Panc1 (cell line): Measurements from ENCODE around the gene SLC9A9. TPM values are rescaled to one million over a fixed set of nuclear protein-coding genes. Genes with fewer than 3 reads are reported as not detected.

Experiments
- ATAC-seq: fragments of 200-7000 bp; cut with Tn5 transposase; 2 replicates; pipeline ENCODE4 v1.9.1; 2020; ENCODE audit warnings: mild to moderate bottlenecking, moderate library complexity
- BruUV-seq: library from RNA; stranded (reverse); fragments of 400-500 nt; replicated peaks from 2 replicates; lab custom pipeline; 2021; lab: Mats Ljungman, UMichigan
- CTCF ChIA-PET: fragments of 300-600 bp; sonication (Branson Sonifier 250); formaldehyde crosslinking; loops from one replicate; lab custom pipeline; 2022; ENCODE audit warnings: antibody characterized with exemption; lab: Charles Lee
- POLR2A ChIA-PET: fragments of 300-600 bp; sonication (Branson Sonifier 250); formaldehyde crosslinking; loops from one replicate; lab custom pipeline; 2022; ENCODE audit warnings: antibody characterized with exemption; lab: Charles Lee
- DNase-seq: peaks from one replicate; pipeline ENCODE4 v3.0.0-alpha.2; 2010; ENCODE audit warnings: low read depth, low spot score
- H3K27ac ChIP-seq: 2 replicates; pipeline ENCODE4 v1.5.1; 2011; ENCODE audit warnings: mild to moderate bottlenecking, low read length, inconsistent platforms
- H3K27me3 ChIP-seq: fragments of 200-500 bp; sonication (Bioruptor generic); 2 replicates; pipeline ENCODE4 v1.6.0; 2014; ENCODE audit warnings: low read length, inconsistent platforms; ENCODE audit not compliant: control insufficient read depth, insufficient read depth
- H3K36me3 ChIP-seq: fragments of 200-500 bp; sonication (Bioruptor generic); 2 replicates; pipeline ENCODE4 v1.5.1; 2014; ENCODE audit warnings: inconsistent platforms, mild to moderate bottlenecking, low read length, moderate library complexity; ENCODE audit not compliant: control insufficient read depth, insufficient read depth
- H3K4me1 ChIP-seq: 2 replicates; pipeline ENCODE4 v1.5.1; 2011; ENCODE audit warnings: inconsistent platforms, mild to moderate bottlenecking, low read length, moderate library complexity; ENCODE audit not compliant: control insufficient read depth, insufficient read depth
- H3K4me3 ChIP-seq, 2 experiments: 2 replicates each; pipeline ENCODE4 v1.5.1; 2011 to 2012; ENCODE audit warnings: low read depth in 2 of 2, low read length in 2 of 2, mild to moderate bottlenecking in 2 of 2, inconsistent platforms in 1 of 2, moderate library complexity in 1 of 2
- H3K9me3 ChIP-seq: fragments of 200-500 bp; sonication (Bioruptor generic); 2 replicates; pipeline ENCODE4 v1.5.1; 2014; ENCODE audit warnings: low read depth, mild to moderate bottlenecking, inconsistent platforms, low read length, moderate library complexity; ENCODE audit not compliant: control insufficient read depth, insufficient read depth
- CTCF ChIP-seq: fragments of 450-650 bp; IDR thresholded peaks from 2 replicates; pipeline ENCODE4 v1.5.1; 2017; ENCODE audit warnings: mild to moderate bottlenecking
- POLR2AphosphoS5 ChIP-seq: IDR thresholded peaks from 2 replicates; pipeline ENCODE4 v1.6.1; 2012; ENCODE audit warnings: mild to moderate bottlenecking, low read depth, low read length, moderate library complexity
- SIN3A ChIP-seq: IDR thresholded peaks from 2 replicates; pipeline ENCODE4 v1.6.1; 2012; ENCODE audit warnings: low read depth, mild to moderate bottlenecking, low read length, moderate library complexity, borderline replicate concordance; ENCODE audit not compliant: insufficient read depth
- TCF7L2 ChIP-seq: IDR thresholded peaks from 2 replicates; pipeline ENCODE4 v1.6.1; 2011; ENCODE audit warnings: mild to moderate bottlenecking, low read depth, low read length, inconsistent platforms
- in situ Hi-C: cut with HindIII; loops from 2 replicates; pipeline ENCODE4 v1.10.0; 2016; ENCODE audit warnings: low sequenced_read_pairs, low pct_unique_long_range_greater_than_20kb
- intact Hi-C: fragments of 100-400 bp; cut with micrococcal nuclease; formaldehyde crosslinking; loops from one replicate; pipeline ENCODE4 v1.10.0; 2022; ENCODE audit not compliant: unreplicated experiment
- total RNA-seq: library from RNA; stranded (reverse); gene quantifications from one replicate; pipeline ENCODE4 v1.2.1, GENCODE V29; 2021; ENCODE audit not compliant: unreplicated experiment
- TF ChIP-seq, protein P1 (sequence below), 2 experiments: IDR thresholded peaks; 2 replicates each; pipeline ENCODE4 v1.6.1; 2011 to 2012; ENCODE audit warnings: low read depth in 2 of 2, control low read depth in 1 of 2, low read length in 1 of 2, mild to moderate bottlenecking in 1 of 2, moderate library complexity in 1 of 2; ENCODE audit not compliant: insufficient read depth in 1 of 2

SLC9A9 gene
- total RNA-seq, 1 experiment from 2014 or later = not detected

- ChIA-PET POLR2A (no interaction called here), CTCF (no interaction called here)
- in situ Hi-C loops = no loop called here
Observed at GRCh38 chr3:143486611-143487010, 361.7 kb downstream of the SLC9A9 start.

GRCh38 chr3:143484846-143485512, 363.3 kb downstream of the SLC9A9 start:
- no peaks in the 10 kb centered on the region for H3K9me3 ChIP-seq
- ChIA-PET POLR2A (no interaction called here), CTCF (no interaction called here)
- intact Hi-C loops = no loop called here
- H3K36me3 ChIP-seq = no peaks in the 10 kb centered on the region
- no peaks in the 10 kb centered on the region for H3K27me3 ChIP-seq
- BruUV-seq = no TSS peak
- DNase-seq (no peak), ATAC-seq (no peak)
- in situ Hi-C loops = no loop called here
- no peak overlapping the region for H3K27ac ChIP-seq
- no peaks in the 10 kb centered on the region; the same call in 1 of the 2 replicates for H3K4me1 ChIP-seq
- TF ChIP-seq POLR2AphosphoS5 (no peak), TCF7L2 (no peak), CTCF (no peak), SIN3A (no peak)
- TF ChIP-seq, protein P1, sequence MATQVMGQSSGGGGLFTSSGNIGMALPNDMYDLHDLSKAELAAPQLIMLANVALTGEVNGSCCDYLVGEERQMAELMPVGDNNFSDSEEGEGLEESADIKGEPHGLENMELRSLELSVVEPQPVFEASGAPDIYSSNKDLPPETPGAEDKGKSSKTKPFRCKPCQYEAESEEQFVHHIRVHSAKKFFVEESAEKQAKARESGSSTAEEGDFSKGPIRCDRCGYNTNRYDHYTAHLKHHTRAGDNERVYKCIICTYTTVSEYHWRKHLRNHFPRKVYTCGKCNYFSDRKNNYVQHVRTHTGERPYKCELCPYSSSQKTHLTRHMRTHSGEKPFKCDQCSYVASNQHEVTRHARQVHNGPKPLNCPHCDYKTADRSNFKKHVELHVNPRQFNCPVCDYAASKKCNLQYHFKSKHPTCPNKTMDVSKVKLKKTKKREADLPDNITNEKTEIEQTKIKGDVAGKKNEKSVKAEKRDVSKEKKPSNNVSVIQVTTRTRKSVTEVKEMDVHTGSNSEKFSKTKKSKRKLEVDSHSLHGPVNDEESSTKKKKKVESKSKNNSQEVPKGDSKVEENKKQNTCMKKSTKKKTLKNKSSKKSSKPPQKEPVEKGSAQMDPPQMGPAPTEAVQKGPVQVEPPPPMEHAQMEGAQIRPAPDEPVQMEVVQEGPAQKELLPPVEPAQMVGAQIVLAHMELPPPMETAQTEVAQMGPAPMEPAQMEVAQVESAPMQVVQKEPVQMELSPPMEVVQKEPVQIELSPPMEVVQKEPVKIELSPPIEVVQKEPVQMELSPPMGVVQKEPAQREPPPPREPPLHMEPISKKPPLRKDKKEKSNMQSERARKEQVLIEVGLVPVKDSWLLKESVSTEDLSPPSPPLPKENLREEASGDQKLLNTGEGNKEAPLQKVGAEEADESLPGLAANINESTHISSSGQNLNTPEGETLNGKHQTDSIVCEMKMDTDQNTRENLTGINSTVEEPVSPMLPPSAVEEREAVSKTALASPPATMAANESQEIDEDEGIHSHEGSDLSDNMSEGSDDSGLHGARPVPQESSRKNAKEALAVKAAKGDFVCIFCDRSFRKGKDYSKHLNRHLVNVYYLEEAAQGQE (IDR thresholded peaks at IDR 0.05; ENCODE audit: insufficient read depth in 1 of 2, low read depth in 2 of 2, low read length in 1 of 2) = no peak
- no peak overlapping the region for H3K4me3 ChIP-seq

More at GRCh38 chr3:143486611-143487010, 361.7 kb downstream of the SLC9A9 start:
- no peak for TF ChIP-seq TCF7L2
- TF ChIP-seq, protein P1 (IDR thresholded peaks at IDR 0.05; ENCODE audit: insufficient read depth in 1 of 2, low read depth in 2 of 2, low read length in 1 of 2) = no peak
- TF ChIP-seq SIN3A = no peak
- TF ChIP-seq CTCF = no peak
- TF ChIP-seq POLR2AphosphoS5 = no peak
- intact Hi-C loops = no loop called here
- H3K27me3 ChIP-seq = no peaks in the 10 kb centered on the region
- no peaks in the 10 kb centered on the region for H3K4me1 ChIP-seq
- DNase-seq = no peak
- no peak overlapping the region for H3K4me3 ChIP-seq
- no peak for ATAC-seq
- no TSS peak for BruUV-seq
- H3K27ac ChIP-seq = no peak overlapping the region
- H3K36me3 ChIP-seq = no peaks in the 10 kb centered on the region
- no peaks in the 10 kb centered on the region for H3K9me3 ChIP-seq
